IMR-90 (cell line): ENCODE results near the gene VPS39. TPM values are rescaled to one million over a fixed set of nuclear protein-coding genes. Genes with fewer than 3 reads are reported as not detected.
A peak's percentile ranks its signal among the peaks of the same experiment; 100 is the strongest.

Experiments used
- ATAC-seq: fragments of 200-7000 bp; cut with Tn5 transposase; 2 replicates; pipeline ENCODE4 v1.9.1; 2020; ENCODE audit warnings: low read depth, mild to moderate bottlenecking, moderate library complexity
- BruUV-seq: library from RNA; stranded (reverse); fragments of 400-500 nt; replicated peaks from 2 replicates; lab custom pipeline; 2021; lab: Mats Ljungman, UMichigan
- CTCF ChIA-PET: fragments of 300-600 bp; formaldehyde crosslinking; extraction: SDS; loops from one replicate; lab custom pipeline; 2021; ENCODE audit warnings: antibody characterized with exemption; lab: Yijun Ruan, JAX
- POLR2A ChIA-PET: fragments of 300-600 bp; sonication (Branson Sonifier 250); formaldehyde crosslinking; loops from one replicate; lab custom pipeline; 2022; ENCODE audit warnings: antibody characterized with exemption; ENCODE audit not compliant: unreplicated experiment; lab: Charles Lee
- DNase-seq: peaks from one replicate; pipeline ENCODE4 v3.0.0; 2013
- H2AFZ ChIP-seq: replicated peaks from 2 replicates; pipeline ENCODE3; 2013; ENCODE audit warnings: low read length, mild to moderate bottlenecking; ENCODE audit not compliant: poor library complexity
- H2AK5ac ChIP-seq: 2 replicates; pipeline ENCODE4 v1.6.1; 2013; ENCODE audit warnings: low read depth, low read length, inconsistent platforms
- H2AK9ac ChIP-seq: replicated peaks from 2 replicates; pipeline ENCODE3; 2013; ENCODE audit warnings: mild to moderate bottlenecking, low read depth, low read length, moderate library complexity; ENCODE audit not compliant: poor library complexity
- H2BK120ac ChIP-seq: 2 replicates; pipeline ENCODE4 v1.6.1; 2013; ENCODE audit warnings: low read depth, low read length, inconsistent platforms
- H2BK15ac ChIP-seq: 3 replicates; pipeline ENCODE4 v1.6.1; 2013; ENCODE audit warnings: low read depth, low read length, inconsistent platforms
- H2BK20ac ChIP-seq: 2 replicates; pipeline ENCODE4 v1.6.1; 2013; ENCODE audit warnings: low read depth, mild to moderate bottlenecking, inconsistent platforms, low read length, moderate library complexity
- H2BK5ac ChIP-seq: 2 replicates; pipeline ENCODE4 v1.6.1; 2013; ENCODE audit warnings: mild to moderate bottlenecking, low read depth, low read length, inconsistent platforms; ENCODE audit not compliant: poor library complexity, severe bottlenecking
- H3K14ac ChIP-seq: replicated peaks from 2 replicates; pipeline ENCODE4 v1.6.1; 2013; ENCODE audit warnings: low read depth, low read length, inconsistent platforms
- H3K18ac ChIP-seq: 2 replicates; pipeline ENCODE4 v1.6.1; 2013; ENCODE audit warnings: low read depth, low read length, control low read depth
- H3K23ac ChIP-seq: 2 replicates; pipeline ENCODE4 v1.6.1; 2013; ENCODE audit warnings: low read depth, low read length, inconsistent platforms
- H3K27ac ChIP-seq: 2 replicates; pipeline ENCODE4 v1.5.1; 2013; ENCODE audit warnings: mild to moderate bottlenecking, control low read depth, low read length; ENCODE audit not compliant: insufficient read depth
- H3K27me3 ChIP-seq: 2 replicates; pipeline ENCODE4 v1.6.1; 2013; ENCODE audit warnings: low read length; ENCODE audit not compliant: control insufficient read depth, insufficient read depth
- H3K36me3 ChIP-seq: 2 replicates; pipeline ENCODE4 v1.6.1; 2013; ENCODE audit warnings: low read length, mixed read lengths; ENCODE audit not compliant: control insufficient read depth, insufficient read depth
- H3K4ac ChIP-seq: 2 replicates; pipeline ENCODE4 v1.6.1; 2013; ENCODE audit warnings: low read depth, low read length, inconsistent platforms
- H3K4me1 ChIP-seq: 2 replicates; pipeline ENCODE4 v1.6.1; 2013; ENCODE audit warnings: low read length, mixed read lengths; ENCODE audit not compliant: control insufficient read depth, insufficient read depth
- H3K4me2 ChIP-seq: 2 replicates; pipeline ENCODE4 v1.6.1; 2013; ENCODE audit warnings: low read depth, mild to moderate bottlenecking, control low read depth, low read length, moderate library complexity
- H3K4me3 ChIP-seq: 2 replicates; pipeline ENCODE4 v1.5.1; 2013; ENCODE audit warnings: low read depth, mild to moderate bottlenecking, control low read depth, low read length, moderate library complexity; ENCODE audit not compliant: insufficient read depth
- H3K56ac ChIP-seq: 2 replicates; pipeline ENCODE4 v1.6.1; 2013; ENCODE audit warnings: low read length, inconsistent platforms; ENCODE audit not compliant: insufficient read depth; ENCODE audit errors: extremely low read depth
- H3K79me1 ChIP-seq, 2 experiments: 2 replicates each; pipeline ENCODE4 v1.6.1; 2013; ENCODE audit warnings: low read length in 2 of 2, inconsistent platforms in 1 of 2, low read depth in 1 of 2
- H3K9ac ChIP-seq: 2 replicates; pipeline ENCODE4 v1.6.1; 2013; ENCODE audit warnings: low read depth, low read length, control low read depth
- H3K9me1 ChIP-seq: 2 replicates; pipeline ENCODE4 v1.6.1; 2013; ENCODE audit warnings: low read length, inconsistent platforms; ENCODE audit not compliant: insufficient read depth
- H3K9me3 ChIP-seq: 2 replicates; pipeline ENCODE4 v1.6.1; 2013; ENCODE audit warnings: low read length; ENCODE audit not compliant: control insufficient read depth, insufficient read depth
- H4K20me1 ChIP-seq: 2 replicates; pipeline ENCODE4 v1.6.1; 2013; ENCODE audit warnings: low read length, inconsistent platforms; ENCODE audit not compliant: insufficient read depth
- H4K5ac ChIP-seq: 2 replicates; pipeline ENCODE4 v1.6.1; 2013; ENCODE audit warnings: mild to moderate bottlenecking, low read depth, low read length, control low read depth
- H4K8ac ChIP-seq, 2 experiments: 2 replicates each; pipeline ENCODE4 v1.6.1; 2013; ENCODE audit warnings: low read depth in 2 of 2, low read length in 2 of 2, control low read depth in 1 of 2, inconsistent platforms in 1 of 2
- H4K91ac ChIP-seq: 2 replicates; pipeline ENCODE4 v1.6.1; 2013; ENCODE audit warnings: low read depth, low read length, inconsistent platforms; ENCODE audit not compliant: insufficient read depth
- BHLHE40 ChIP-seq: fragments of 150-350 bp; IDR thresholded peaks from 2 replicates; pipeline ENCODE4 v1.6.1; 2016; ENCODE audit warnings: mild to moderate bottlenecking, low read depth, low read length
- CEBPB ChIP-seq: IDR thresholded peaks from 2 replicates; pipeline ENCODE4 v1.6.1; 2012; ENCODE audit warnings: low read depth, low read length, improper control_type of control experiment
- CHD1 ChIP-seq: IDR thresholded peaks from 2 replicates; pipeline ENCODE4 v1.6.1; 2012; ENCODE audit warnings: low read depth, low read length, improper control_type of control experiment
- CTCF ChIP-seq: conservative IDR thresholded peaks from 2 replicates; pipeline ENCODE4 v1.5.1; 2012; ENCODE audit warnings: mild to moderate bottlenecking, low read depth, low read length, improper control_type of control experiment
- ELK1 ChIP-seq: fragments of 150-350 bp; IDR thresholded peaks from 2 replicates; pipeline ENCODE4 v1.6.1; 2016; ENCODE audit warnings: low read depth, mild to moderate bottlenecking, low read length, moderate library complexity, borderline replicate concordance
- FOS ChIP-seq: fragments of 150-350 bp; IDR thresholded peaks from 2 replicates; pipeline ENCODE4 v1.6.1; 2016; ENCODE audit warnings: low read depth, low read length
- MAFK ChIP-seq: IDR thresholded peaks from 2 replicates; pipeline ENCODE4 v1.6.1; 2012; ENCODE audit warnings: low read depth, low read length, improper control_type of control experiment
- MAZ ChIP-seq: IDR thresholded peaks from 2 replicates; pipeline ENCODE4 v1.6.1; 2012; ENCODE audit warnings: low read depth, mild to moderate bottlenecking, low read length, improper control_type of control experiment, moderate library complexity, borderline replicate concordance
- NFE2L2 ChIP-seq: fragments of 150-350 bp; IDR thresholded peaks from 2 replicates; pipeline ENCODE4 v1.6.1; 2016; ENCODE audit warnings: low read depth, mild to moderate bottlenecking, low read length
- POLR2A ChIP-seq: IDR thresholded peaks from 2 replicates; pipeline ENCODE4 v1.6.1; 2012; ENCODE audit warnings: mild to moderate bottlenecking, low read depth, low read length
- RCOR1 ChIP-seq: IDR thresholded peaks from 2 replicates; pipeline ENCODE4 v1.6.1; 2012; ENCODE audit warnings: mild to moderate bottlenecking, low read length, improper control_type of control experiment; ENCODE audit not compliant: insufficient replicate concordance
- RFX5 ChIP-seq: IDR thresholded peaks from 2 replicates; pipeline ENCODE4 v1.8.0; 2012; ENCODE audit warnings: low read depth, mild to moderate bottlenecking, low read length, moderate library complexity
- SMC3 ChIP-seq: fragments of 150-350 bp; IDR thresholded peaks from 2 replicates; pipeline ENCODE4 v1.6.1; 2016; ENCODE audit warnings: low read depth, mild to moderate bottlenecking, antibody characterized with exemption, low read length, moderate library complexity
- USF2 ChIP-seq: fragments of 150-350 bp; IDR thresholded peaks from 2 replicates; pipeline ENCODE4 v1.6.1; 2017; ENCODE audit warnings: mild to moderate bottlenecking, antibody characterized with exemption, low read length, low read depth
- WGBS, 2 experiments: methylation state at CpG; one replicate each; pipeline versions ENCODE4 v1.1.5 to v1.1.7; 2013; ENCODE audit warnings: missing lambda C conversion rate in 2 of 2; ENCODE audit not compliant: insufficient read length in 1 of 2; ENCODE audit errors: extremely low coverage in 2 of 2; 5-methylcytosine and 5-hydroxymethylcytosine counted together
- dilution Hi-C: fragments of 300-500 bp; cut with HindIII; formaldehyde crosslinking; loops from one replicate; pipeline ENCODE4 v1.14.3; 2018; ENCODE audit warnings: low sequenced_read_pairs; ENCODE audit not compliant: unreplicated experiment
- in situ Hi-C: fragments of 300-500 bp; cut with MboI; formaldehyde crosslinking; loops from 3 replicates; pipeline ENCODE4 v1.14.3; 2019; ENCODE audit warnings: low sequenced_read_pairs, inconsistent platforms, mixed read lengths
- intact Hi-C: fragments of 100-400 bp; cut with micrococcal nuclease; formaldehyde crosslinking; loops from 2 replicates; pipeline ENCODE4 v1.10.0; 2022
- polyA plus RNA-seq, 3 experiments: library from polyadenylated mRNA; depleted of rRNA; stranded (reverse); fragments of >200 nt; gene quantifications; 2 replicates each; pipeline ENCODE4 v1.2.3, GENCODE V29; 2012; ENCODE audit warnings: low replicate concordance in 1 of 3
- total RNA-seq: library from RNA; depleted of rRNA; stranded (reverse); fragments of >200 nt; gene quantifications from 2 replicates; pipeline ENCODE4 v1.2.3, GENCODE V29; 2012

VPS39 gene
- total and polyA plus RNA-seq, 2 of the 4 experiments (the other 2 are of a cell fraction), result 49.7 to 52.2 TPM

GRCh38 chr15:42240823-42241222, 32.7 kb upstream of the VPS39 start:
- dilution Hi-C loops (no loop called here), in situ Hi-C loops (no loop called here), intact Hi-C loops (no loop called here)
- H2AK5ac ChIP-seq, result no peak overlapping the region
- H3K9ac ChIP-seq, result no peak overlapping the region
- no peak overlapping the region for H3K14ac ChIP-seq
- H2AK9ac ChIP-seq, result no peak overlapping the region
- ChIA-PET POLR2A (no interaction called here), CTCF (no interaction called here)
- H2BK15ac ChIP-seq, result no peak overlapping the region
- H4K8ac ChIP-seq, result no peak overlapping the region
- H3K27me3 ChIP-seq, result no peaks in the 10 kb centered on the region
- H2BK20ac ChIP-seq, result no peak overlapping the region
- DNase-seq (no peak), ATAC-seq (no peak)
- TF ChIP-seq SMC3 (no peak), RFX5 (no peak), MAFK (no peak), CHD1 (no peak), POLR2A (no peak), ELK1 (no peak), NFE2L2 (no peak), CEBPB (no peak), MAZ (no peak), USF2 (no peak), FOS (no peak), BHLHE40 (no peak), CTCF (no peak), RCOR1 (no peak)
- H4K91ac ChIP-seq, result 0 out of 2 replicates have a peak overlapping the region, but pooled peaks have one; percentile 7
- H3K4ac ChIP-seq, result no peak overlapping the region
- peaks cover 13 to 34% of the 10 kb centered on the region in 2 experiments for H3K79me1 ChIP-seq
- no peaks in the 10 kb centered on the region for H4K20me1 ChIP-seq
- H3K18ac ChIP-seq, result no peak overlapping the region
- H3K27ac ChIP-seq, result no peak overlapping the region
- H3K4me1 ChIP-seq, result peaks cover 2% of the 10 kb centered on the region; the same call in 1 of the 2 replicates
- peaks cover 3% of the 10 kb centered on the region; the same call in 1 of the 2 replicates for H3K9me1 ChIP-seq
- H2AFZ ChIP-seq, result no peak overlapping the region
- BruUV-seq, result no TSS peak
- peaks cover 24% of the 10 kb centered on the region for H3K36me3 ChIP-seq
- H3K9me3 ChIP-seq, result no peaks in the 10 kb centered on the region
- 0 out of 2 replicates have a peak overlapping the region, but pooled peaks have one; percentile 14 for H2BK120ac ChIP-seq
- no peak overlapping the region for H3K23ac ChIP-seq
- no peak overlapping the region for H3K56ac ChIP-seq
- WGBS, 2 experiments, result no CpG with 5 or more reads among the region's 1 CpG
- H3K4me3 ChIP-seq, result no peak overlapping the region
- peak overlapping the region; percentile 88 for H2BK5ac ChIP-seq
- no peak overlapping the region for H3K4me2 ChIP-seq
- H4K5ac ChIP-seq, result no peak overlapping the region
